ENCODE results near the gene ESRRB. TPM values are rescaled to one million over a fixed set of nuclear protein-coding genes. Genes with fewer than 3 reads are reported as not detected.

ESRRB gene
- polyA plus RNA-seq, 1 donor, result 0.18 TPM

DNA sequence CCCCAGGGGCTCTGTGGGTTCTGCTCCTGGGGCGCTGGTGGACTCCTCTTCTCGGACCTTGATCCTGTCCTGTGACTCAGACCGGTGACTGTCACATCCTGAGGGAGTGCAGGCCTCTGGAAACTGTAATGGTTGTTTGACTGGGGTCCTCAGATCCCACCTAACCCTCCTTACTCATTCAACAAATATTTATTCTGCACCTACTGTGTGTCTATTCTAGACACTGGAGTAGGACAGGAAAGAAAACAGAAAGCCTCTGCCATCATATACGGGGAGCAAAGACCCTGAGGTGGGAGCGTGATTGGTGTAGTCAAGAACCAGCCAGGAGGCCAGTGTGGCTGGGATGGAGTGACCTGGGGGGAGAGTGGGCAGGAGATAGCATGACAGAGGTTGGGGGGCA, 47.6 kb downstream of the ESRRB start:
- Histone ChIP-seq H3K27me3 (ENCODE audit: control insufficient read depth, insufficient read depth, low read length) (no peaks in the 10 kb centered on the region), H3K9me3 (ENCODE audit: control insufficient read depth, low read depth, low read length) (no peaks in the 10 kb centered on the region)
- no CpG with 5 or more reads among the region's 5 CpGs for WGBS (ENCODE audit: insufficient coverage, low lambda C conversion rate)

DNA sequence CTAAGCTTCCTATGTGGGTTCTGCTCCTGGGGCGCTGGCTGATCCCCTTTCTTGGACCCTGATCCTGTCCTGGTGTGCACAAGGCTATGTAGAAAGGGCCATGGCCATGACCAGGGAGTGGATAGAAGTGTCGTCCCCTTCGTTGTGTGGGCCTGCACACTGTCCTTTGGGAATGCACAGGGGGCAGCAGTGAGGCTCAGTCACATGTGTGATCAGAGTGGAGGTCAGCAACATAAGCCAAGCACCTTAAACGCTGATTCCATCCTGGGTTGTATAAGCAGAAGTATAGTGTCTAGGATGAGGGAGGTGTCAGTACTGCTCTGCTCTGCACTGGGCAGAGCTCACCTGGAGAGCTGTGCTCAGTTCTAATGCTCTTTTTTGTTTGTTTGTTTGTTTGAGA, 48.4 kb downstream of the ESRRB start:
- Histone ChIP-seq H3K27ac (ENCODE audit: low read length) (no peak overlapping the region), H3K27me3 (ENCODE audit: control insufficient read depth, insufficient read depth, low read length) (no peaks in the 10 kb centered on the region), H3K9me3 (ENCODE audit: control insufficient read depth, low read depth, low read length) (no peaks in the 10 kb centered on the region), H3K4me1 (ENCODE audit: control insufficient read depth, insufficient read depth, low read length) (no peaks in the 10 kb centered on the region), H3K36me3 (ENCODE audit: control insufficient read depth, insufficient read depth, low read length) (no peaks in the 10 kb centered on the region), H3K4me3 (ENCODE audit: low read length) (no peak overlapping the region)
- no peak for DNase-seq
- no CpG with 5 or more reads among the region's 4 CpGs for WGBS (ENCODE audit: insufficient coverage, low lambda C conversion rate)

More for the DNA sequence above, 47.6 kb downstream of the ESRRB start:
- H3K4me3 ChIP-seq (ENCODE audit: low read length), result no peak overlapping the region
- no peaks in the 10 kb centered on the region for H3K4me1 ChIP-seq (ENCODE audit: control insufficient read depth, insufficient read depth, low read length)
- no peaks in the 10 kb centered on the region for H3K36me3 ChIP-seq (ENCODE audit: control insufficient read depth, insufficient read depth, low read length)
- H3K27ac ChIP-seq (ENCODE audit: low read length), result no peak overlapping the region
- no peak for DNase-seq

GRCh38 chr14:76426161-76426696, 50.3 kb downstream of the ESRRB start:
- Histone ChIP-seq H3K4me1 (ENCODE audit: control insufficient read depth, insufficient read depth, low read length) (no peaks in the 10 kb centered on the region), H3K36me3 (ENCODE audit: control insufficient read depth, insufficient read depth, low read length) (no peaks in the 10 kb centered on the region), H3K27ac (ENCODE audit: low read length) (no peak overlapping the region), H3K9me3 (ENCODE audit: control insufficient read depth, low read depth, low read length) (no peaks in the 10 kb centered on the region), H3K4me3 (ENCODE audit: low read length) (no peak overlapping the region), H3K27me3 (ENCODE audit: control insufficient read depth, insufficient read depth, low read length) (no peaks in the 10 kb centered on the region)
- no peak for DNase-seq
- no CpG with 5 or more reads among the region's 1 CpG for WGBS (ENCODE audit: insufficient coverage, low lambda C conversion rate)

DNA sequence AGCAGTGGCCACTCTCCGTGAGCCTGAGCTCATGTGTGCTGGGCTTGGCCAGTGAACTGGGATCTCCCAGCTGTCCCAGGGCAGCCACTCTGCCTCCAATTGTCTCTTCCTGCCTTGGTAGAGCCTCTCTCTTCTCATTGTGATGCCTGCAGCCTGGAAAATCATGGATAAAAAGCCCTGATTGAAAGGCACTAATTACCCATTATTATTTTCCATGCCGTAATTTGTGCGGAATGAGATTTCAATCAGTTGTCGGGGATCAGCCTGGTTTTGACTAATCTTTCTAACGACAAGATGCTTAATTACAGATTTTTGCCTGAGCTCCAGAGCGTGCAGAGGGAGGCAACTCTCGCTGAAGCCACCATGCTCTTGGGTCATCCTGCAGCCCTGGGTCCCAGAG, 52.7 kb downstream of the ESRRB start:
- Histone ChIP-seq H3K4me1 (ENCODE audit: control insufficient read depth, insufficient read depth, low read length) (no peaks in the 10 kb centered on the region), H3K36me3 (ENCODE audit: control insufficient read depth, insufficient read depth, low read length) (no peaks in the 10 kb centered on the region), H3K27me3 (ENCODE audit: control insufficient read depth, insufficient read depth, low read length) (peaks cover 3% of the 10 kb centered on the region), H3K4me3 (ENCODE audit: low read length) (no peak overlapping the region), H3K27ac (ENCODE audit: low read length) (no peak overlapping the region), H3K9me3 (ENCODE audit: control insufficient read depth, low read depth, low read length) (no peaks in the 10 kb centered on the region)
- no peak for DNase-seq
- no CpG with 5 or more reads among the region's 7 CpGs for WGBS (ENCODE audit: insufficient coverage, low lambda C conversion rate)

DNA sequence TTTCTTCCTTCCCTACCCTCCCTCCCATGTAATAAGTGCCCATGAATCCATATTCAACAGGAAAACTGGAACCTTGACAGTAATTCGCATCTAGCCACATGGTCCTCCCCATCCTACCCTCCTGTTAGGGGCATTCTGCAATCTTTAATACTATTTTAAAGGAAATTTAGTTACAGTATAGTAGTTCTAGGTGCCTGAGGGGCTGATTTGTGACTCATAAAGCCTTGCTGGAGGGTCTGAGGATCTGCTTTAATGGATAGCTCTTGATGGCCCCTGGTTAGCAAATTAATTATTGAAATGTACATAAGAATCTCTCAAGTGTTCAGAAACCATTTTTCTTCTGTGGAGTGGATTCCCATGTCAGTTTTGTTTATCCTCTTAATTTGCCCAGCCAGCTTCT, 54.1 kb downstream of the ESRRB start:
- Histone ChIP-seq H3K9me3 (ENCODE audit: control insufficient read depth, low read depth, low read length) (no peaks in the 10 kb centered on the region), H3K4me3 (ENCODE audit: low read length) (no peak overlapping the region), H3K27ac (ENCODE audit: low read length) (no peak overlapping the region), H3K4me1 (ENCODE audit: control insufficient read depth, insufficient read depth, low read length) (no peaks in the 10 kb centered on the region), H3K27me3 (ENCODE audit: control insufficient read depth, insufficient read depth, low read length) (peaks cover 3% of the 10 kb centered on the region), H3K36me3 (ENCODE audit: control insufficient read depth, insufficient read depth, low read length) (no peaks in the 10 kb centered on the region)
- no peak for DNase-seq
- WGBS (ENCODE audit: insufficient coverage, low lambda C conversion rate), result no CpG with 5 or more reads among the region's 1 CpG

GRCh38 chr14:76430475-76430980, 54.6 kb downstream of the ESRRB start:
- no CpG with 5 or more reads among the region's 4 CpGs for WGBS (ENCODE audit: insufficient coverage, low lambda C conversion rate)
- H3K4me1 ChIP-seq (ENCODE audit: control insufficient read depth, insufficient read depth, low read length), result no peaks in the 10 kb centered on the region
- H3K27ac ChIP-seq (ENCODE audit: low read length), result no peak overlapping the region

DNA sequence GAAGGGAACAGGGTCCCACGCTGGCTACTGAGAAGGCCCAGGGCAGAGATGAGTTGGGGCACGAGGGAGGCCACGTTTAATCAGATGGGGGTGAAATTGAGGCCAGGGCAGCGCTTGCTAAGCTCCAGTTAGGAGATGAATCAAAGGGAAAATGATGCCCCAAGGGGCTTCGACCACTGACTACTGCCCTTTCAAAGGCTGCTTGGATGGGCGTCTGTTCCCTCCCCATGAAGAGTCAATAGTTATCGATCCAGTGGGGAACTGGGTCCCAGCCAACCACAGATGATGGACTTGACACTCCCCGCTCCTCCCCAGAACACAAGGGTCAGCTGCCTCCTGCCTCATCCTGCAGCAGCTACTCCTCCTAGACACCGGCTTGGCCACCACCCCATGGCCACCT, 55.6 kb downstream of the ESRRB start:
- WGBS (ENCODE audit: insufficient coverage, low lambda C conversion rate), result no CpG with 5 or more reads among the region's 9 CpGs
- Histone ChIP-seq H3K4me1 (ENCODE audit: control insufficient read depth, insufficient read depth, low read length) (no peaks in the 10 kb centered on the region), H3K9me3 (ENCODE audit: control insufficient read depth, low read depth, low read length) (no peaks in the 10 kb centered on the region), H3K27ac (ENCODE audit: low read length) (no peak overlapping the region), H3K36me3 (ENCODE audit: control insufficient read depth, insufficient read depth, low read length) (no peaks in the 10 kb centered on the region), H3K4me3 (ENCODE audit: low read length) (no peak overlapping the region), H3K27me3 (ENCODE audit: control insufficient read depth, insufficient read depth, low read length) (peaks cover 3% of the 10 kb centered on the region)
- DNase-seq, result no peak

More at GRCh38 chr14:76430475-76430980, 54.6 kb downstream of the ESRRB start:
- Histone ChIP-seq H3K27me3 (ENCODE audit: control insufficient read depth, insufficient read depth, low read length) (peaks cover 3% of the 10 kb centered on the region), H3K4me3 (ENCODE audit: low read length) (no peak overlapping the region), H3K9me3 (ENCODE audit: control insufficient read depth, low read depth, low read length) (no peaks in the 10 kb centered on the region), H3K36me3 (ENCODE audit: control insufficient read depth, insufficient read depth, low read length) (no peaks in the 10 kb centered on the region)
- DNase-seq, result no peak

DNA sequence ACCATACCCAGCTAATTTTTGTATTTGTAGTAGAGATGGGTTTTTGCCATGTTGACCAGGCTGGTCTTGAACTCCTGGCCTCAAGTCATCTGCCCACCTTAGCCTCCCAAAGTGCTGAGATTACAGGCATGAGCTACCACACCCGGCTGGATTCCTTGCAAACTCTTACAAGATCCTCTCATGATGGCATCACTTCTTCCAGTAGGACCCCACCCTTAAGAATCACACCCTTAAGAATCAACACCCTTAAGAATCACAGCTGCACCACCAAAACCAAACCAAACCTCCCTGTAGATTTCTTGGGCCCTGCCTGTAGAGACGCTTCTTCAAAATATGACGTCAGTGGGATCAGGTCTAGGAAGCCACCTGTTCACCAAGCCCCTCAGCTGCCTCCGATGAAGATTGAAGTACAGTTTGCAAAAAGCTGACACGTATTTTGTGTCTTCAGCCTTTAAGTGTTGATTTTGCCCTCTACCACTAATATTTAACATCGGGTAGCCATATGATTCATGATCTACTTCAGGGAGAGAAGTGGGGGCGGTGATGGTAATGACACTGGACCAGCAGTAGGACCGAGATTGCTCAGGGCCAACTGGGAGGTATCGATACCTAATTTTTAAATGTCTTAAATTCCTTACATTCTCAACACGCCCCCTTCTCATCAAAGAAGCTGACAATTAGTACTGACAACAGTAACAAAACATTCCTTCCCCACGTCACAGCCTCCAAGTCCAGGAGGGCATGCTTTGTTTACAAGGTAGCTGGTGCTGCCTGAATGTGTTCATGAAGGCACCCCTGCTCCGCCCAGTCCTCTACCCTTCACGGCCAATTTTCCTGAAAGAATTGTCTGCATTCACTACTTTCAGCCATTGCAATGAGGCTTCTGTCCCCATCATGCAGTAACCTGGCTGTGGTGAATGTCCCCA, 57.2 kb downstream of the ESRRB start:
- no peaks in the 10 kb centered on the region for H3K36me3 ChIP-seq (ENCODE audit: control insufficient read depth, insufficient read depth, low read length)
- no peak overlapping the region for H3K4me3 ChIP-seq (ENCODE audit: low read length)
- no peaks in the 10 kb centered on the region for H3K4me1 ChIP-seq (ENCODE audit: control insufficient read depth, insufficient read depth, low read length)
- peaks cover 3% of the 10 kb centered on the region for H3K27me3 ChIP-seq (ENCODE audit: control insufficient read depth, insufficient read depth, low read length)
- 89% methylated on average over 1 of the region's 13 CpGs for WGBS (ENCODE audit: insufficient coverage, low lambda C conversion rate)
- H3K9me3 ChIP-seq (ENCODE audit: control insufficient read depth, low read depth, low read length), result no peaks in the 10 kb centered on the region
- H3K27ac ChIP-seq (ENCODE audit: low read length), result no peak overlapping the region
- no peak for DNase-seq

GRCh38 chr14:76434220-76434619, 58.3 kb downstream of the ESRRB start:
- Histone ChIP-seq H3K27ac (ENCODE audit: low read length) (no peak overlapping the region), H3K36me3 (ENCODE audit: control insufficient read depth, insufficient read depth, low read length) (no peaks in the 10 kb centered on the region), H3K27me3 (ENCODE audit: control insufficient read depth, insufficient read depth, low read length) (peaks cover 3% of the 10 kb centered on the region), H3K4me3 (ENCODE audit: low read length) (no peak overlapping the region), H3K4me1 (ENCODE audit: control insufficient read depth, insufficient read depth, low read length) (no peaks in the 10 kb centered on the region), H3K9me3 (ENCODE audit: control insufficient read depth, low read depth, low read length) (no peaks in the 10 kb centered on the region)
- no peak for DNase-seq
- 65% methylated on average over 2 of the region's 9 CpGs for WGBS (ENCODE audit: insufficient coverage, low lambda C conversion rate)

GRCh38 chr14:76439237-76439775, 63.4 kb downstream of the ESRRB start:
- Histone ChIP-seq H3K4me1 (ENCODE audit: control insufficient read depth, insufficient read depth, low read length) (no peaks in the 10 kb centered on the region), H3K27ac (ENCODE audit: low read length) (no peak overlapping the region), H3K27me3 (ENCODE audit: control insufficient read depth, insufficient read depth, low read length) (no peaks in the 10 kb centered on the region), H3K9me3 (ENCODE audit: control insufficient read depth, low read depth, low read length) (no peaks in the 10 kb centered on the region), H3K4me3 (ENCODE audit: low read length) (no peak overlapping the region), H3K36me3 (ENCODE audit: control insufficient read depth, insufficient read depth, low read length) (no peaks in the 10 kb centered on the region)
- WGBS (ENCODE audit: insufficient coverage, low lambda C conversion rate), result no CpG with 5 or more reads among the region's 33 CpGs
- DNase-seq, result no peak
